Brain pericyte (primary cell): ENCODE data around the gene SSR2.
A peak's percentile ranks its signal among the peaks of the same experiment; 100 is the strongest.

Experiments
- DNase-seq: peaks from one replicate; pipeline ENCODE4 v3.0.0-alpha.2; 2012; ENCODE audit warnings: low read depth, low spot score

SSR2 gene

DNA sequence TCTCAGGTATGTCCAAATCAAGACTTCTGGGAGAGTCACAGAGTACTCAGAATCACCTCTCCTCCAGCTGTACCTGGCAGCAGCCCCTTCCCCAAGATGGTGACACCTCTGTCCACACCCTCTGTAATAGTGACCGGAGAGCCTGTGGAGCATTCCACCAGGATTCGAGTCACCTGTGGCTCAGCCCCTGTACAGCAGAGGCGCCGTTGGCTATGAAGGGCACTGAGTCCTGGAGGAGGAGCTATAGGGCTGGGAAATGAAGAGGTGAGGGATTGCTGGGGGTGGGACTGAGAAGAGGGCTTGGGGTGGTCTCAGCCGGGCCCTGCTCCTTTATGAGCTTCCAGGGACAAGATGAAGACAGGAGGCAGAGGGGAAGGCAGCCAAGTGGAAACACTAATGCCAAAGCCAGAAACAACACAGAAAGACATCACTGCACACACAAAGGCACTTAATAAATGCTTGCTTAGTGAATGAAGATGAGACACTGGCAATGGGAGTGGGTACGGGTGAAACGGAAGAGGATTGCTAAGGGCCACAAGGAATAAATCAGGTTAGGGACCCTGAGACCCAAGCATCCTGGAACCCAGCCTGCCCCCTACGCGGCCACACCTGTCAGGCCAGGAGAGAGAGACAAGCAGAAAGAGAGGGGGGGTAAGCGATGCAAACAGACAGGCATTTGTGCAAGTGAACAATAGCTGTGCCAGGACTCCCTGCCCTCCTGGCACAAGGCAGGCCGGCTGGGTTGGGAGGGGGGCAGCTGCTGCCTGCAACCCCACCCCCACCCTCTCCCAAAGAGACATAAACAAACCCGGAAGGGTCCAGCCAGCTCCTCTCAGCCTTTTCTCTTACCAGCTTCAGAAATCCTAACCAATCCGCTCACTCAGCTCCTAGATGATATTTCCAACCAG, 46.3 kb downstream of the SSR2 start:
- DNase-seq, result no peak

DNA sequence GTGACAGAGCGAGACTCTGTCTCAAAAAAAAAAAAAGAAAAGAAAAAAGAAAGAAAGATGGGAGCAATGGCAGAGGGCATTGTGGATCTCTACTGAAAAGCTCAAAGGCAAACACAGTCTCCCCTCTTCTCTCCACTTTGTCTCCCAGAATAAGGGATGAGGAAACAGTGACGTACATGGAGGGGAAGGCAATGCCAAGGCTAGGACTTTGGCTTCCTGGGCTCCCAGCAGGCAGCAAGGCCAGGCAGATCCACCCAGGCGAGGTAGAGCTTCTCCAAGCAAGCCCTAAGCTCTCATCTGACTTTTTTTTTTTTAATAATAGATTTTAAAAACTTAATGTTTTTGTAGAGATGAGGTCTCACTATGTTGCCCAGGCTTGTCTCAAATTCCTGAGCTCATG, 47.0 kb downstream of the SSR2 start:
- DNase-seq, result no peak

DNA sequence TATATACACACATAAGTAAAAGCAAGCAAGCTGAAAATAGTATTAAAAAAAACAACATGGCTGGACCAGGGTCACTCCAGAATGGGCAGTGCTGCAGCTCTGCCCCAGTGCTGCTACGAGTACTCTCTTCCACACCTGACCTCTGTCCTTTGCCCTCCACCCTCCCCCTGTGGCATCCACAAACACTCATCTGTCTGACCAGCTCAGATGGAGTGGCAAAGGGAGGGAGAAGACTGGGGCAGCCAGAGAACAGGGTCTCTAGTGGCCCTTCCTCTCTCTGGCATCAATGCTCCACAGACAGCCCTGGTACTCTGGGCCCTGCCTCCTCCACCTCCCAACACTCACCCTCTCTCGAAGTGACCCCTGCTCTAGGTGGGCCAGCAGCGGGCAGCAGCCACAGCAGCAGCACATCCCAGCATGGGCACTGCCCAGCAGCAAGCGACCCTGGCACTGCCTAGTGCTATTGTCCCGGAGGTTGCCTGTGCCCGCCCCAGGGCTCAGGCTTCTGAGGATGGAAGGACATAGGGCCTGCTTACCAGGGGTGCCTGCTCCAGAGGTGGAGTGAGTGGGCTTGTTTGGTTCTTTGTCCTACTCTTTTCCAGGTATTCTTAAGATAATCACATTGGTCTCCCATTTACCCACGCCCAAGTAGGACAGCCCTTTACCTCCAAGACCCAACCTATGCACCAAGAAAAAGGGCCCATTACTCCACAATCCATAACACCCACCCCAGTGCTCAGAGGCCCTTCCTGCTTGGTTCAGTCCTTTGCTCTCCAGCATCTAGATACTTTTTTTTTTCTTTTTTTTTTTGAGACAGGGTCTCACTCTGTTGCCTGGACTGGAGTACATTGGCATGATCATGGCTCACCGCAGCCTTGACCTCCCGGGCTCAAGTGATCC, 48.6 kb downstream of the SSR2 start:
- no peak for DNase-seq

DNA sequence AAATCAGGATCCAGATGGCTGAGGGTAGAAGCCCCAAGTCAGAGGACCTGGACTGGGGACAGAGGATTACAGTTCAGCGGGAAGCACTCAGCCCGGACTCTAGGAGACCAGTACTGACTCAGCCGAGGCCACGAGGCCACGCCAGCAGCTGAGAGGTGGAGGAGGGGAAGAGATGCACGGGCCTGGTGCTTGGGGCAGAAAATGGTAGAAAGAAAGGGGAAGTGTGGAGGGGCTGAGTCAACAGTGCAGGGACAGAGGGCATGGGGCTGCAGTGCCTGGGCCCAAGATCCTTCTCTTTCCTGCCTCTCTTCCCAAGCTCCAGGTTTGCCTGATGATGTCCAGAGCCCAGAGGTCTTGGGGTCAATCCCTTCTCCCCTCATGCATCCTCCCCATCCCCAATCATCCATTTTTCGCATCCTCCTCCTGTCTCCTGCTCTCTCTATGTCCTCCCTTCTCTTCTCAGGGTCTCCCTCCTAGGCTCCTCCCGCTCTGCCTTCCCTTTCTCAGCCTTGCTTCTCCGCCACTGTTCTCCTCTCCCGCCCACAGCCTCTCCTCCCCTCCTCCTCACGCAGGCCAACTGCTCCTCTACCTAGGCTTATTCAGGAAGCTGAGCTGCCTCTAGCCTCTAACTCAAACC, 50.1 kb downstream of the SSR2 start:
- no peak for DNase-seq

DNA sequence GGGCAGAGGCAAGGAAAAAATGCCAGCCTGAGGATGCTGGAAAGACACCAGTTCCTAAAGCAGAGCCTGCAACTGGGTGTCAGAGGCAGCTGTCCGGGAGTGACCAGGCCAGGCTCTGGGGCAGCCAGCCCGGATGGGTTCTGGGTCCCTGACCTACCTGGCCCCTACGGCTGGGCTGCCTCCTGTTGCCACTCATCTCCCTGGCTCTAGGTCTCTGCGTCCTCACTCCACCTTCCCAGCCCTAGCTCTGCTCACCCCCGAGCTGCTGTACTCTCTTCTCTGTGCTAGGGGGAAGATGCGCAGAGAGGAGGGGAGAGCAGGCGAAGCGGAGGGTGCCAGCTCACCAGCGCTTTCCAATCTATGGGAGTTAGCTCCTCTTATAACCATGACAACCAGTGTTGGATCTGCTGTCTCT, 51.4 kb downstream of the SSR2 start:
- DNase-seq, result no peak

DNA sequence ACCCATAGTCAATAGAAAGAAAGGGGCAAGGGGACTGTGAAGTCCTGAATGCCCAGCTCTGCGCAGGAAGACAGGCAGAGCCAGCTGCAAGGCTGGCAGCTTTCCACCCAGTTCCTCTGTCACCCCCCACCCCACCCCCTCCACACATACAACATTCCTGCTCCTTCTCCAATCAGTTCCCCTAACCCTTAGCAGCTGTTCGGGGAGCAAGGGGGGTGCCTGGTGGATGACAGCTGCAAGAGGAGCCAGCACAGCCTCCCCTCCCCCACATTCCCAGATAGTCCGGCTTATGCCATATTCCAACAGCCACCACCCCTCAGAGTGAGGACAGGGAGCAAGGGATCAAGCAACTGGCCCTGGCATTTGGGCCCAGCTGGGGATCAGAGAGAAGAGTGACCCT, 52.1 kb downstream of the SSR2 start:
- no peak for DNase-seq

DNA sequence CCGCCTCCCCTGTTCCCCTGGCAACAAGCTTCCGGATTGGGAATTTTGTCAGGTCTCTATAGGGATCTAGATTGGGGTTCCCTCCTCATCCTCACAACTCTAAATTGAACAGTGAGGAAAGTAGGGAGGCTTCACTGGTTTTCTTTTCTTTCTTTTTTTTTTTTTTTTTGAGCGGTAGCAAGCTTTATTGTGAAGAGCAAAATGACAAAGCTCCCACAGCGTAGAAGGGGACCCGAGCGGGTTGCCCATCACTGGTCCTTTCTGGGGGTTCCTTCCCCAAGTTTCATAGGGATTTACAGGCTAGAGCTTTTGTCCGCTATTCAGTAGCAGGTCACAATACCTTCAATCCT, 52.7 kb downstream of the SSR2 start:
- DNase-seq, result no peak

DNA sequence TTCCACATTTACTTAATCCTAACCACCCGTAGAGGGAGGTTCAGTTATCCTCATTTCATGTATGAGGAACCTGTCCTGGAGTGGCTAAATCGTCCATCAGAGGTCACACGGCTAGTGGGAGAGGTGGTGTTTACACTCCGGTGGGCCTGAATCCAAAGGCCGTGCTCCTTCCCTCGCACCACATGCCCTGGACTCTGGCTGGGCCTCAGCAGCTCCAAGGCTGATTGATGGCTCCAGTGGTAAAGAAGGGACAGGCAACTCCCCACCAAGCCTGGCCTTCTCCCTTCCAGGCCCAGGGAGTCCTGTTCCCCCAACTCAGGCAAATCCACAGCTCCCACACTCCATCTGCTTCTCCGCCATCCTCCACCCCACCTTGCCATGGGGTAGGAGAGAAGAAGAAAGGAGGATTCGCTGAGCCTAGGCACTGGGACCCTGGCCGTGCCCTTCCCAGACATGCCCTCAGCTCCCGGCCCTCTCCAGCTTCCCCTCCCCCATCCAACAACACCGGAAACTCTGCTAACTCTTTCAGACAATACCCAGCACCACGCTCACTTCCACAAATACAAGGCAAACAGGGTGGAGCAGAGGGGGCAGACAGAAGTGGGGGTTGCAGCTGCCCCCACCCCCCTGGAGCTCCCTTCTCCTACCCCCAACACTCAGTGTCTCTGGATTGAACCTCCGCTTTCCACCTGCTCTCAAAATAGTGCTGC, 53.3 kb downstream of the SSR2 start:
- no peak for DNase-seq

DNA sequence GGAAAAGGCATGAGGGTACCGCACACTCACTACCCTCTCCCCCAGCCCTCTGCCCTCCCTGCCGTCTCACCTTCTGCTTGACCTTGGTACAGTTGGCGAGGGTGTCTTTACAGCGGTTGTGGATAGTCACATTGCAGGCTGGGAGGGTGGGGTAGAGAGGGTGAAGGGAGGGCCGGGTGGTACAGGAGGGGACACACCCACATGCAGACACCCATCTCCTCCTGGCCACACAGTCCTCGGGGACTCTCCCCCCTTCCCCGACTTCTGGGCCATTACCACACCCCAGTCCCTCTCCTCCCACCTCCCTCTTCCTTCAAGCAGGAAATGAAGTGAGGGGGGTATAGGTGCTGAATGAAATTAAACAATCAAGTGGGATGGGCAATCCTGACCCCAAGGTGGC, 54.0 kb downstream of the SSR2 start:
- DNase-seq, result no peak

DNA sequence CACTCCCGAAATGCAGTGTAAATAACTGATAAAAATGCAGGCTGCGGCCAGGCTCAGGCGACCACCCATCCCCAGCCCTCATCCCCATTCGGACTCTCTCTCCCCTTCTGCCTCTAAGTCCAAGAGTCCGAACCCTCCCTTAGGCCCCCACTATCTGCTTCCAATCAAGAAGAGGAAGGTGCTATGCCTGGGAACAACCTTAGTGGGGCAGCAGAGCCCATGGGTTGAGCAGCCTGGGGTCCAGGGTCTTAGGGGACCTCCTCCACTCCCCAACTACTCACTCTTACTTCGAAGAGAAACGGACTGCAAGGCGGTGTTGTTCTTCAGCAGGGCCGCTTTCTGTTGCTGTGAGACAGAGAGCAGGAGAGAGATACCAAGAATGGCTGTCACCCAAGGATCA, 54.6 kb downstream of the SSR2 start:
- DNase-seq, result no peak

DNA sequence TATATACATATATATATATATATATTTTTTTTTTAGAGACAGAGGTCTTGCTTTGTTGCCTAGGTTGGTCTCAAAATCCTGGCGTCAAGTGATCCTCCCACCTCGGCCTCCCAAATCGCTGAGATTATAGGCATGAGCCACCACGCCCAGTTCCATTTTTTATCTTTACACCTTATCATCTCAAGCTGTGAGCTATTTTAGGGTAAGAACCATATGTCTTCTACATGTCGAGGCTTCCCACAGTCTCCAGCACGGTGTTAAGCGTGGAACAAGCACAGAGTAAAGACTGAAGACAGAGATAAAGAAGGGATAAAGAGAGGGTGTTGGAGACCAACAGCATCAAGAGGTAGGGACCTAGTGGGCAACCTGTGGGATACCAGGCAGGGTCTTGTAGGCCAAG, 56.6 kb downstream of the SSR2 start:
- no peak for DNase-seq

DNA sequence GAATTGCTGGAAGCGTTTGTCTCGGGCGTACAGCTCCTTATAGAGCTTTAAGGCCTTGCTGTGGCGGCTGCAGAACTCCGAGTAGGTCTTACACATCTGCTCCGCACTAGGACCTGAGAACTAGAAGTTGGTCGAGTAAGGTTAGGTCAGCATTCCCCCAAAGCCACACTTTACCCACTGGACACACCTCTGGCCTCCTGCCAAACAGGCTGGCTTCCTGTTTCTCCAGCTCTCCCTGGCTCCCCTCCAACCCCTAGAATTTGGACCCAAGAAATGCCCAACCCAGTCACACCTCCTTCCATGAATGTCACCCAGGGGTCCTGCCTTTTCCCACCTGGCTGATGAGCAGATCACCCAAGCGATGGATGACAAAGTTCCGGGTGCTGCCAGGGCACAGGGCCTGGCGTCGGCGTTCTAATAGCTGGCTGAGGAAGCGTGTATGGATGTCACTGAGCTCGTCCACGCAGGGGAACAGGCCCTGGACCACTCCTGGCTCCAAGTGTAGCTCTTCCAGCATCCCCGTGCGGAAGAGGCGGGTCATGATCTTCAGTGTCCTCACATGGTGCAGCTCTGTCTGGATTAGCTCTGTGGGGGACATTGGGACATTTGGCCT, 58.0 kb downstream of the SSR2 start:
- DNase-seq, result no peak

DNA sequence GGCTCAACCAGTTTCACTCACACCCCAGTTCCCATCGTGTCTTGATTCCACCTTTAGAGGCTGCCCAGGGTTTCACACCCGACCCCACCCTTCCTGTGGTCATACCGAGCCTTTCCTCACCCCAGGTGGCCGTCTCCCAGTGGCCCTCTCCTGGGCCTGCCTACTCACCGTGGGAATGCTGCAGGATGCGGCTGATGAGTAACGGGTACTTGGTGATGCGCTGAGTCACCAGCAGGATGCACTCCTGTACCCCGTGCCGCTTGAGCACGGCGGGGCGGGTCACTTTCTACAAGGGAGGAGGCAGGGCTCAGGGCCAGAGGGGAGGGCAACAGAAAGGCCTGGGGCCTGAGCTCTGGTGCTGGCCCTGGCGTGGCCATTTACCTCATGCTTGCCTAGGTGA, 58.8 kb downstream of the SSR2 start:
- DNase-seq, result peak; percentile 56

DNA sequence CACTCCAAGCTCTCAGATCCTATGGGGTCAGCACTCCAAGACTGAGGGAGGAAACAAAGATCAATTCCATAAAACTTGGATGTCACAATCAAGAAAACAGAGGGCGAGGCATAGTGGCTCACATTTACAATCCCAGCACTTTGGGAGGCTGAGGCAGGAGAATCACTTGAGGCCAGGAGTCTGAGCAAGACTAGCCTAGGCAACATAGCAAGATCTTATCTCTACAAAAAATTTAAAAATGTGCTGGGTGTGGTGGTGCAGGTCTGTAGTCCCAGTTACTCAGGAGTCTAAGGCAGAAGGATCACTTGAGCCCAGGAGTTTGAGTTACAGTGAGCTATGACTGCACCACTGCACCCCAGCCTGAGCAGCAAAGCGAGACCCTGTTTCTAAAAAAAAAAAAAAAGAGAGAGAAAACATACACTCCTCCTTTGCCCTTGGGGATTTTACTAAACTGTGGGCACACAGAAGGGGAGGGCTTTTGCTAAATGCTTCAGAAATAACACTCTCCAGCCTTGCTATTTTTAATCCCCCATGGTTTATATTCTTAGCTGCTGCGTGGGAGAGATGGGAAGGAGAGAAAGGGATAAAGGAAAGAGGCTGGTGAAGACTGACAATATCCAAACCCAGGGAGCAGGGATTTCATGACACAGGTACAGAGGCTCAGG, 60.5 kb downstream of the SSR2 start:
- DNase-seq, result no peak
